ENCODE measurements around the gene MSRB1.

- TF ChIP-seq CTCF (IDR thresholded peaks at IDR 0.05), result no peak
- no peak for TF ChIP-seq EZH2 (IDR thresholded peaks at IDR 0.05; ENCODE audit: borderline replicate concordance, insufficient read depth, low read depth, low read length, poor library complexity, severe bottlenecking)
Observed at GRCh38 chr16:1938910-1939309, 4.1 kb downstream of the MSRB1 start.
